D341Med (cell line): ENCODE measurements around the gene NAALADL2.

ENCODE experiments used
- DNase-seq: peaks from one replicate; pipeline ENCODE4 v3.0.0; 2012; ENCODE audit warnings: low spot score

Gene NAALADL2

DNA sequence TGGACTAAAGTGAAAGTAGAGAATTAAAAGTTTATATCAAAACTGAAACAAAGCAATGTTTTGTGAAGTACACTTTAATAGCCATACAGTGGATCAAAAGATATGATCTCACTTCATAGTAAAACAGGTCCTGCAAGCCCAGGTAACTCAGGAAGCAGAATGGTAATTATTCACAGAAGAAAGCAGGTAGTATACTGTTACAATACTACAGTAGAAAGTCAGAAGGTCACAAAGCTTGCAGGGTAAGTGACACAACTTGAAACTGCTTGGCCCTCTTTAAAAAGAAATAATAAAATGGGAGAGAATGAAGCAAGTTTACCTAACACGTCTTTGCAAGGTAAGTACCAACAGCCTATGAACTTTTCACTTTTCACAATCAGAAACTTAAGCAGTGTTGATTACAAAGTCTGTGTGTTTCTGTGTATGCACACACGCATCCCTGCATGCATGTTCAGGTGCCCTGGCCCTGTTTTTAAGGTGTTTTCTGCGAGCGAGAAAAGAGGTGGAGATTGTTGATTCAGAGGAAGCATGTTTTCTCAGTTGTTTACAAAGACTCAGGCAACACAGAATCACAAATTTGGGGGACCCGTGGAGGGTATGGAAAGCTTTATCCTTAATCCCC is at the start of gene NAALADL2:
NAALADL2 (plus strand) TSS at position 221 of the 622 bp plus-strand sequence.
- no peak for DNase-seq

- DNase-seq = no peak
Measured at GRCh38 chr3:174810254-174810653, 48.9 kb upstream of the NAALADL2 start.

DNA sequence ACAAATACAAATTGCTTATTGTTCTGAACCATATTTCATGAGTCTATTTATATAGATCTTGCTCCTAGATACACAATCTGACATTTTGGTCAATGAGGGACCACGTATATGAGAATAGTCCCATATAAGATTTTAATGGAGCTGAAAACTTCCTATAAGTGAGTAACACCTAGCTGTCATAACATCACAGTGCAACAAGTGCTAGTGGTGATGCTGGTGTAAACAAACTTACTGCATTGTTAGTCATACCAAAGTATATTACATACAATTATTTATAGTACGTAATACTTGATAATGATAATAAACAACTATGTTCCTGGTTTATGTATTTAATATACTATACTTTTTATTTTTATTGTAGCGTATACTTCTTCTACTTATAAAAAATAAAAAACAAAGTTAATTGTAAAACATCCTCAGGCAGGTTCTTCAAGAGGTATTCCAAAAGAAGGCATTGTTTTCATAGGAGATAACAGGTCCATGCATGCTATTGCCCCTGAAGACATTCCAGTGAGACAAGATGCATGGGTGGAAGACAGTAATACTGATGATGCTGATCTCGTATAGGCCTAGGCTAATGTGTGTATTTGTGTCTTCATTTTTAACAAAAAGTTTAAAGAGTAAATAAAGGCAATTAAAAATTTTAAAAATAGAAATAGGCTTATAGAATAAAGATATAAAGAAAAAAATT is 46.8 kb upstream of the NAALADL2 start:
- no peak for DNase-seq

GRCh38 chr3:174815750-174816149 is 43.4 kb upstream of the NAALADL2 start:
- DNase-seq = no peak

DNA sequence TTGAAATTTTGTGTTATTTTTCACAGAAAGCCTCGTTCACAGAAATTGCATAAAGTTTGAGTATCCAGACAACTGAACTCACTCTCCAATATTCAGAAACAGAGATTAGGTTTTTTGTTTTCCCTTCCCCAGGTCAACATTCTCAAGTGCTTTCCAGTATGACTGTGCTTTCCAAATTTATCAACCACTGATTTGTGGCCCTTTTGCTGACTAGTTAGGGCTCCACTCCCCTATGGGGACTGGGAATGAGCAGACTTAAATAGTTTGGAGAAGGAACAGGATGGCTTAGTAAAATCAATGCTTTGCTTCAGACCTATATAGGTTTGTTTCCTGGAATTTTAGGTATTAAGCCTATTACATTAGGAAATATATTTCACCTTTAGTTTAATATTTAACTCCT is 38.2 kb upstream of the NAALADL2 start:
- DNase-seq = no peak

- peak; percentile 23 for DNase-seq
Measured at GRCh38 chr3:174821477-174821876, 37.7 kb upstream of the NAALADL2 start.

DNA sequence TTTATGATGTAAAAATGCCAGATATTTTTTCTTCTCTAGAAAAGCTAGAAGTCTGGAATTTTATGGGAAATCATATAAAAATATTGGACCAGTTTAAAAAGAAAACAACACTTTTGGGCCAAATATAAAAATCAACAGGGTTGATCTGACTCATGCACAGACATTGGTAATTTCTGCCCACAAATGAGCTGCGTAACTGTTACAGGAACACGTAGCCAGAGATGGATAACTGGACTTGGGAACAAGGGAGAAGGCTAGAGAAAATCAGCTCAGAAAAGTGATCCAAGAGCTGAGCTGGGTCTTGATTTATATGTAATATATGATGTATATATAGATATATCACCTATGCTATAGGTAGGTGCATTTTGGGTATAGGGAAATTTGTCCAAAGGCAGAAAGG is 36.8 kb upstream of the NAALADL2 start:
- no peak for DNase-seq

DNA sequence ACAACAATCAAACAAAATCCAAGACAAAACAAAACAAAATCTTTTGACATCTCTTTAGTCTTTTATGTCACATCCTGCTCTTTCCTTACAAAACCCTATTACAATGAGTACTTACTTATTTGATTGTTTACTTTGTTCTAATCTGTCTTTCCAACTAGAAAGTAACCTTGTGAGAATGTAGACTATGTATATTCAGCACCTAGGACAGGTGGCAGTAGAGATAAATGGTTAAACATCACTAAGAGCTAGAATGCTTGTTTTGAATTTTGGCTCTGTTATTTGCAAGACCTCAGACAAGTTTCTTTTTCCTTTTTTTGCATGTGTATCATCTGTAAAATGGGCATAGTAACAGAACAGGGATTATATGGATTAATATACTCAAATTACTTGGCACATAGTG is 33.1 kb upstream of the NAALADL2 start:
- no peak for DNase-seq

- no peak for DNase-seq
Measured at GRCh38 chr3:174844746-174845145, 14.4 kb upstream of the NAALADL2 start.

DNA sequence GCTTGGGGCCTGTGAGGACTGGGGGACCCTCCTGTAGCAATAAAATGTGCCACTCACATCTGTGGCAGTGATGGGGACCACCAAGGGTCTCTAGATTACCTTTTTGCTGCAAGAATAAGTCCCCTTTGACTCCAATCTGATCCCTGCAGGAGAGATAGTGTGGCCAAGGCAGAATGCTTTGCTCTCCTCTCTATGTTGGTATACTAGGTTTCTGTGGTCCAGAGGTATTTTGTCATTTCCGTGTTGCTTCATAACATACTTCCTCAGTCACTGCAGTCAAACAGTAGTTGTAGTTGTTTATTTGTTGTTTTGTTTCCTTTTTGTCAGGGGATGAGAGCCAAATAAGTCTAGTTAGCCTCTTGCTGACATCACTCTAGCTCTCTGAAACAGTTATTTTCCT is 13.1 kb upstream of the NAALADL2 start:
- DNase-seq = no peak

GRCh38 chr3:174854987-174855386 is 4.1 kb upstream of the NAALADL2 start:
- no peak for DNase-seq

- DNase-seq = no peak
Measured at GRCh38 chr3:174857301-174857700, 1.8 kb upstream of the NAALADL2 start.

GRCh38 chr3:174858353-174858752 is 781 bp upstream of the NAALADL2 start:
- DNase-seq = no peak

- DNase-seq = no peak
Measured at GRCh38 chr3:174859756-174860155, 622 bp downstream of the NAALADL2 start.

DNA sequence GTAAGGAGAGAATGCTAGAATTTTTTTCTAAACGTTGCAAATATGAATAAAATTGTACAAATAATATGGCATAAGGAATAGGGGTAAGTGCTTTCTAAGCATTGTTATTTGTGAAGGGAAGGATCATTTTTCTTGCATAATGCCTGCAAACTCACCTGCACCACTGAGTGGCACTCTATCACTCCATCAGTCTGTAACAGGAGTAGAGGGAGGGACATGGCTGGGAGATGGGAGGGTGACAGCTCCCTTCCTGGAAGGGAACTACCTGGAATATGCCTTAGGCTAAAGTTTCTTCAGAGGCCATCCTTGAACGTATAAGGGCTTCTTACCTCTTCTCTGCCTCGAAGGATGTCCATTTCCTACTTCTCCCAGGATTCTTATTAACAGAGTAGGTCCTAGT is 3.0 kb downstream of the NAALADL2 start:
- DNase-seq = peak; percentile 57

GRCh38 chr3:174862666-174863065 is 3.5 kb downstream of the NAALADL2 start:
- no peak for DNase-seq

- DNase-seq = no peak
Measured at GRCh38 chr3:174863488-174863887, 4.4 kb downstream of the NAALADL2 start.

DNA sequence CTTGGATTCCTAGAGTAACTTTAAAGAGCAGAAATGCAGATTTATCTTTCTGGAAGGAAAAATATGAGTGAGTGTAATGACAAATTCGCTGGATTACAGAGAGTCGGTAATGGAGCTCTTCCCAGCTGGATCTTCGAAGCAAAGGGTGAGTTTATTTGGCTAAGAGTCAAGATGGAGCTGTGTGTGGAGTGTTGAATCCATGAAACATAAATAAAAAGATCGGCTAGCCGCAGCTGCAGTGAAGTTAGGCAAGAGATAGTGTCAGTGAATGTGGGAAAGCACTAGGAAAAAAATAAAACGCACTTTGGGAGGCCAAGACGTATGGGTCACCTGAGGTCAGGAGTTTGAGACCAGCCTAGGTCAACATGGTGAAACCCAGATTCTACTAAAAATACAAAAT is 10.3 kb downstream of the NAALADL2 start:
- no peak for DNase-seq

DNA sequence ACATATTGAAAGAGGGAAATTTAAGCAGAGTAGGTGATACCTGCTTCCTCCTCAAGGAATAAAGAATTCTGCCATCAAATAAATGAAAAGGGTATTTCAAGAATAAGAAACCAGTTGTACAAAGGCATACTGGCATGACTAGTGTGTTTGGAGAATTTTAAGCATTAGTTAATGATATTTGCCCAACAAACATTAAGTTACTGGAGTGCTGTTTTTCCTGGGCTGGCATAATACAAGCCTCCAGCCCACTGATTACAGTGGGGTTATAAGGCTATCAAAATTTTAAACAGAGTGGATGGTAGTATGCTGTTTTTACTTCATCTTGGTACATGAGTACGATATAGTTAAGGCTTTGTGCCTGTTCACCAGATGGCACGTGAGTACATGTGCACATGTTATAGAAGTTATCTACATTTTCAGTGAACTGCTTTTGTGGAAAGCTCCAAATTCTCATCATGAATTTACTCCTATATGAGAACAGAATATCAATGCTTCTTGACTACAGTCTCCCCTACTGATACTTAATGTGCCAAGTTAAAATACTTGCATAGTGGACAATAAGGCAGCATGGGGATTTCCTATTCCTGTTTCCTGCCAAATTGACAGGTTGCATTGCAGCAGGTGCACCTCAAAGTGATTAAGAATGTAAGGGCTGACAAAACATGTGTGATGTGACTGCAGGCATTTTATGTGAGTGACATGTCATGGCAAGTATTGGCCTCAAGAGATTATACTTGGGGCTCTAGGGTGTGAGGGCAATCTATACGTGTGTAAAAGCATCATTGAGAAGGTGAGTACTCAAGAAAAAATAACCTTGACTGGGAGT is 14.9 kb downstream of the NAALADL2 start:
- DNase-seq = no peak

GRCh38 chr3:174882789-174883188 is 23.7 kb downstream of the NAALADL2 start:
- no peak for DNase-seq

GRCh38 chr3:174883881-174884675 is 24.9 kb downstream of the NAALADL2 start:
- DNase-seq = no peak
